Measurements from ENCODE around the gene ZFYVE28.
"Not testable (repeated sequence)": the region's sequence is repeated elsewhere in the genome, so short reads cannot be mapped to it uniquely, and the experiment has no call there.

Gene ZFYVE28

GRCh38 chr4:2417765-2418649, at the start of gene ZFYVE28:
ZFYVE28 (minus strand) TSS chr4:2418645; CDS start chr4:2418323, 322 bp downstream.
- no peak for DNase-seq (ENCODE audit: low spot score)

- DNase-seq (ENCODE audit: low spot score): not testable (repeated sequence)
These were observed 47.1 kb upstream of the ZFYVE28 start for GRCh38 chr4:2465544-2465943.

- DNase-seq (ENCODE audit: low spot score): no peak
These were observed 46.6 kb upstream of the ZFYVE28 start for GRCh38 chr4:2465032-2465431.

DNA sequence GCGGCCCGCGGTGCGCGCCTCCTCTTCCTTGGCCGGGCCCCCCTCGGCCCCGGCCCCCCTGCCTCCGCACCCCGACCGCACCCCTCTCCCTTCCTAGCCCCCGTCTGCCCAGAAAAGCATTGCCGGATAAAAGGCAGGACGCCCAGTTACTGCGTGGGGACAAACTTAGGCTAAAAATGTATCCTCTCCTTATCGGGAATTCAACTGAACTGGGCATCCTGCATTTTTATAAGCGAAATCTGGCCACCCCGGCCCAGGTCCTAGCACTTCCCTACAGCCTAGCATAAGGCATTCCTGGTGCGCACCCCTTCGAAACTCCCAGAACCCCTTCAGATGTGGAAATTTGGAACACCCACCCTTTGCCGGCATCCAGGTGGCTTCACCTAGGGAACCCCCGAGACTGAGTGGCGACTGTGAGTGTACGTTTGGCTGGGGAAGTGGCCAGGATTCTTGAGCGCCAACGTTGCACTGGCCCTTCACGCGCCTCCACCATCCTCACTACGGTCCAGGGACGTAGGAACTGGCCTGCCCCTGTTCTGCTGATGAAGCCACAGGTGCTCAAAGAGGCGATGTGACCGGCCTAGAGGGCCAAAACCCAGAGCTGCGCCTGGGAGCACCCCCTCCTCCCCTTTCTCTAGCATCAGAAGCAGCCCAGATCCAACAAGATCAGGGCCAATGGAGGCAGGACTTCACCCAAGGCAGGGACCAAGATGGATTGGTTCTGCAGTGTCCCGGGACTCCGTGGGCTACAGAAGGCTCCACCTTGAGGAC, 44.7 kb upstream of the ZFYVE28 start:
- DNase-seq (ENCODE audit: low spot score): no peak

GRCh38 chr4:2462218-2462991, 44.0 kb upstream of the ZFYVE28 start:
- peak; percentile 71 for DNase-seq (ENCODE audit: low spot score)

- no peak for DNase-seq (ENCODE audit: low spot score)
These were observed 43.0 kb upstream of the ZFYVE28 start for GRCh38 chr4:2461246-2461960.

GRCh38 chr4:2459589-2460349, 41.3 kb upstream of the ZFYVE28 start:
- no peak for DNase-seq (ENCODE audit: low spot score)

GRCh38 chr4:2458546-2459491, 40.4 kb upstream of the ZFYVE28 start:
- no peak for DNase-seq (ENCODE audit: low spot score)

DNA sequence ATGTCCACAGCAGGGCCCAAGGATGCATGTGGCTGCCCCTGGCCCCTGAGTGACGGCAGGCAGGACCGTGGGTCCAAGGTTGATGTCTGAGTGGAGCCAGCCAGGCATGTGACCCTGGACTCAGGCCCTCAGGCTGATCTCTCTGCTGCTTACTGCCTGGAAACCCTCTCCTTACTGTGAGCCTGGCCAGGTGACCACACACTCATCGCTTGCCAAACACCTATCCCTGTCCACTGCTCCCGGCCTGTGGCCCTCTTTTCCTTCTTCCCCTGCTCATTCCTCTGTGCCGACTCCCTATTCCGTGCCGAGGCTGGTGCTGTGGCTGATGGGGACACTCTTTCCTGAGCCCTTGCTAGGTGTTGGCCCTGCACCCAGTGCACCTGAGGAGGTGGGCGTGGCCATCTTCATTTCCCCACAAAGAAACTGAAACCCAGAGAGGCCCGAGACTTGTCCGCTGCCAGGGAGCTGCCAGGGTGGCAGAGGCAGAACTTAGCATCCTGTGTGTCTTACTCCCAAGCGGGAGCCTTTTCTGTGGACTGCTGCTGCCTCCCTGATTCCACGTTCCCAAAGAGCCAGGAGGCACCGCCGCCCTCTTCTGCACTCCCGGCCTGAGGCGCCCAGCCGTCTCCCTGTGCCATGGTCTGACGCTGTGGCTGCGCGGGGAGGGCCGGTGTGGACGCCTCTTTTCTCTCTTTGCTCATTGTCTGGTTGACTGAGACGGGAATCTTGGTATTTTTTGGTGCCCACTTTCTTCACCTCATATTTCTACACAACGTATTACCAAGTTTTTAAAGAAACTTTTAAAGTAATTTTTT, 39.2 kb upstream of the ZFYVE28 start:
- DNase-seq (ENCODE audit: low spot score): no peak

GRCh38 chr4:2451821-2452785, 33.7 kb upstream of the ZFYVE28 start:
- DNase-seq (ENCODE audit: low spot score): no peak

GRCh38 chr4:2451036-2451520, 32.6 kb upstream of the ZFYVE28 start:
- no peak for DNase-seq (ENCODE audit: low spot score)

DNA sequence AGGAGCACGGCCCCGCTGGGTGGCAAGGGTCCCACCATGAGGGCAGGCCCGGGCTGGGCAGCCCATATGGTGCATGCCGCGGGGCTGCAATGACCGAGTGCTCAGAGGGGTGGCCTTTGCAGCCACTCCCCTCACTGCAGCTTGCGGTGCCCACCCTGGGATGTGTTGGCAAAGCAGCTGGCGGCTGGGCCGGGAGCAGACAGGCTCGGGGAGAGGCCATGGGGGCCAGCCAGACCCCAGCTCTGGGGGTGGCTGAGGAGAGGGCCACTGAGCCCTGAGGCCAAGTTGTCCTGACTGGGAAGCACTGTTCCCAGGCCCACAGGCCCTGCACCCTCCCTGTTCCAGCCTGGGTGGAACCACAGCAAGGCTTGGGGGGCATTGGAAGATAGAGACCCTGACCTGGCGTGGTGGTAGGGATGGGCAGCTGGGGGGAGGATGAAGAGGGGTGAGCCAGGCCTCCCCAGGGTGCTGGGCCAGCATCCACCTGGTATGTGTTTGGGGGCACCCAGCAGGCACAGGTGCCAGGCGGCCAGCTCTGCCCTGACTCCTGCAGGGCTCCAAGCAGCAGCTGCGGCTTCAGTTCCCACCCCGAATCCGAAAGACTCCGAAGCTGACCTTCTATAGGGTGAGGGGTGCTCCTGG, 32.1 kb upstream of the ZFYVE28 start:
- DNase-seq (ENCODE audit: low spot score): no peak

DNA sequence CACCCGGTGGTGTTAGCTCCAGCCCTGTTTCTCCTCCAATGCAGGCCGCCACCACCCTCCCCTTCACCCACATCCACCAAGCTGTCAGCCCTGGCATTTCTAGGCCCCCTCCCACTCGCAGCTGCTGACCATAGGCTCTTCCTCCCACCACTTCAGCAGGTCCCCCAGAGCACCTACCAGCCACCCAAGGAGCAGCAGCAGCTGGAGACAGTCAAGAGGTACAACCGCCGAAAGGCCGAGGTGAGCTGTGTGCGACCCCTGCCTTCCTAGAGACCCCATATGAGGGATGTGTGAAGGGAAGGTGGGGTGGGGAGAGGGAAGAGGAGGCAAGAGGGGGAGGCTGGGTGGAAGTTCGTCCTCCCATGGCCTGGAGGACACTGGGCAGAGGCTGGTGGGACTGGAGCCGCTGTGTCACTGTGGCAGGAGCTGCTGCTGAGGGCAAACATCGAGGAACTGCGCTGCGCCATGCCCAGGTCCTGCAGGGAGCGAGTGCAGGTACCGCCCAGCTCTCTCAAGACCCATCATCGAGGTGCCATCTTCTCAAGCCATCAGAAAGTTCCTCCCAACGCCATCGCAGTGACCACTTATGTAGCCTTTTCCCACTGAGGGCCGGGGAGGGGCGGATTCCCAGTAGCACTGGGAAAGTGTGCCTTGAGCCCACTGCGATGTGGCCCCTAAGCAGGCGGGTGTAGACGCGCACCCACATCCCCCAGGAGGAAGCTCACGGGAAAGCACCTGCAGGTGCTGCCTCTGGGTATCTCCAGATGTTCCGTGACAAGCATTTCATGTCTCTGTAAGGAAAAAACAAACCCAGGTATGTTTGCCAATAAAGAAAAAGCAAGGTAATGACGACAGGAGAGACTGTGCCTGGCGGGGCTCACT, 31.3 kb upstream of the ZFYVE28 start:
- DNase-seq (ENCODE audit: low spot score): no peak

DNA sequence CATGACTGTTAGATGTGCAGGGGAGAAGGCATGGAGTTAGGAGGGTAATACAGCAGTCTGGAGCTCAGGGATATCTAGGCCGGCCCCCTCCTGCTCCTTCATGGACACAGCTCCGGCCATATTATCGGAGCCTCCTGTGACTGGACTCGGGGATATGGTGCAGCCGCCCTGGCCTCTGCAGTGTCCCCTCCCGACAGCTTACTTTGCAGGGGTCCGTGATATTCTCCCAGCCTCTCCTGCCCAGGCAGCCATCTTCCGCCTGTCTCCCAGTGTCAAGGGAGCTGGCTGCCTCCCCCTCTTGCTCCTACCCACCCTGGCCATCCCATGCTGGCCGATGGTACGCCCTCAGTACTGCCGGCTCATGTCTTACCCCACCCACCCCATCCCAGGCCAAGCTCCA, 30.6 kb upstream of the ZFYVE28 start:
- DNase-seq (ENCODE audit: low spot score): no peak

- no peak for DNase-seq (ENCODE audit: low spot score)
These were observed 30.1 kb upstream of the ZFYVE28 start for GRCh38 chr4:2448589-2448988.
